Spleen (tissue), 11 donors: ENCODE results near the gene DACH1. TPM values are rescaled to one million over a fixed set of nuclear protein-coding genes. Genes with fewer than 3 reads are reported as not detected.

Source experiments
- DNase-seq: peaks from one replicate; pipeline ENCODE4 v3.0.0-alpha.2; 2020
- H3K27ac ChIP-seq, 8 donors: fragments of 200-600 bp; sonication (generic) in 7 of 8; 1 replicate in 4 of 8; 2 replicates in 4 of 8; pipeline versions ENCODE4 v1.5.0 to v1.8.0; 2016 to 2021; ENCODE audit warnings: inconsistent platforms in 4 of 8, mild to moderate bottlenecking in 4 of 8, moderate library complexity in 1 of 8
- H3K27me3 ChIP-seq, 7 donors: fragments of 200-600 bp; sonication (generic) in 6 of 7; replicated peaks in 1 of 7; 1 replicate in 4 of 7; 2 replicates in 3 of 7; pipeline versions ENCODE4 v1.5.0 to v1.8.0; 2016 to 2021; ENCODE audit warnings: inconsistent platforms in 3 of 7, mild to moderate bottlenecking in 1 of 7
- H3K36me3 ChIP-seq, 6 donors: fragments of 200-600 bp; sonication (generic) in 5 of 6; 1 replicate in 4 of 6; 2 replicates in 2 of 6; pipeline versions ENCODE4 v1.5.0 to v1.8.0; 2016 to 2021; ENCODE audit warnings: inconsistent platforms in 2 of 6
- H3K4me1 ChIP-seq, 6 donors: fragments of 200-600 bp; sonication (generic) in 5 of 6; 1 replicate in 3 of 6; 2 replicates in 3 of 6; pipeline versions ENCODE4 v1.5.0 to v1.8.0; 2016 to 2021; ENCODE audit warnings: inconsistent platforms in 3 of 6
- H3K4me3 ChIP-seq, 8 donors: fragments of 200-600 bp; sonication (generic) in 7 of 8; 1 replicate in 4 of 8; 2 replicates in 4 of 8; pipeline versions ENCODE4 v1.5.0 to v1.8.0; 2016 to 2021; ENCODE audit warnings: inconsistent platforms in 4 of 8, mild to moderate bottlenecking in 4 of 8, moderate library complexity in 2 of 8
- H3K9me3 ChIP-seq, 8 donors: fragments of 200-600 bp; sonication (generic) in 7 of 8; 1 replicate in 4 of 8; 2 replicates in 4 of 8; pipeline versions ENCODE4 v1.5.0 to v1.8.0; 2016 to 2021; ENCODE audit warnings: inconsistent platforms in 4 of 8
- CTCF ChIP-seq, 11 experiments: fragments of 200-600 bp in 7 of 11; fragments of 450-650 bp in 4 of 11; sonication (generic) in 4 of 11; IDR thresholded peaks in 8 of 11; conservative IDR thresholded peaks in 3 of 11; 1 replicate in 7 of 11; 2 replicates in 4 of 11; pipeline versions ENCODE4 v1.4.0 to v1.8.0; 2016 to 2021; ENCODE audit warnings: antibody characterized with exemption in 11 of 11, inconsistent platforms in 4 of 11, mild to moderate bottlenecking in 1 of 11
- POLR2A ChIP-seq, 3 donors: fragments of 450-650 bp; IDR thresholded peaks; one replicate each; pipeline ENCODE4 v1.5.1; 2017; ENCODE audit warnings: antibody characterized with exemption in 3 of 3, mild to moderate bottlenecking in 1 of 3
- POLR2AphosphoS5 ChIP-seq, 3 donors: sonication (generic); formaldehyde crosslinking; IDR thresholded peaks; one replicate each; pipeline ENCODE4 v1.5.1; 2017; ENCODE audit warnings: antibody characterized with exemption in 3 of 3
- WGBS, 5 donors: extraction: QIAGEN DNeasy Blood & Tissue Kit in 3 of 5; methylation state at CpG; one replicate each; pipeline versions ENCODE4 v1.1.5 to v1.1.7; 2013 to 2018; 5-methylcytosine and 5-hydroxymethylcytosine counted together
- intact Hi-C: fragments of 100-400 bp; cut with DNase I; formaldehyde crosslinking; loops from one replicate; pipeline ENCODE4 v1.15.0; 2023; ENCODE audit warnings: low total_unique reads
- polyA plus RNA-seq, 3 donors: library from polyadenylated mRNA; stranded (reverse); fragments of 200-250 nt; gene quantifications; one replicate each; pipeline ENCODE4 v1.2.1, GENCODE V29; 2013
- total RNA-seq, 7 donors: library from RNA; depleted of rRNA in 3 of 7; stranded (reverse); fragments of >200 nt in 3 of 7; fragmentation: NEBNext Ultra II Directional in 4 of 7; extraction: Animal tissue kit (Norgen Biotek cat#: 25700) in 4 of 7; gene quantifications; one replicate each; pipeline versions ENCODE4 v1.1.0 to v1.2.1, GENCODE V29; 2016 to 2021
- donor health status: healthy with polysubstance abuse.
- donor health status: DM: no; HTN: no; CAD: no; lungs with moderate emphysema.
- donor health status: DM: no; HTN: no; CAD: no.
- donor health status: Bipolar disorder and iron deficiency.
- donor health status: healthy.
- donor health status: DM: no; HTN: no; CAD: no.
- donor health status: DM: yes; HTN: yes; CAD: no.

The DACH1 gene
- total and polyA plus RNA-seq, 10 donors: 0.80 to 18.9 (median 11.4) TPM

- WGBS, 5 donors: 61 to 79% (median 78%) methylated on average over 4 of the region's 4 CpGs
- Histone ChIP-seq H3K4me1 (peaks cover 0 to 10% (median 0%) of the 10 kb centered on the region in 6 donors), H3K27ac (peak overlapping the region in 7 of 8 donors; percentile 42 to 71 (median 67)), H3K9me3 (no peaks in the 10 kb centered on the region), H3K36me3 (no peaks in the 10 kb centered on the region), H3K27me3 (no peaks in the 10 kb centered on the region), H3K4me3 (no peak overlapping the region)
- TF ChIP-seq POLR2AphosphoS5 (IDR thresholded peaks at IDR 0.05) (no peak), CTCF (IDR thresholded peaks at IDR 0.05 in 8 of 11, conservative IDR thresholded peaks at IDR 0.05 in 3 of 11) (no peak), POLR2A (IDR thresholded peaks at IDR 0.05) (no peak)
- intact Hi-C loops: no loop called here
- no peak for DNase-seq
Measured at GRCh38 chr13:71499944-71500514, 367.0 kb downstream of the DACH1 start.

- no peak for DNase-seq
- Histone ChIP-seq H3K27me3 (no peaks in the 10 kb centered on the region), H3K9me3 (no peaks in the 10 kb centered on the region), H3K4me3 (no peak overlapping the region), H3K4me1 (peaks cover 0 to 10% (median 0%) of the 10 kb centered on the region in 6 donors), H3K27ac (peak overlapping the region in 7 of 8 donors; percentile 42 to 71 (median 67)), H3K36me3 (no peaks in the 10 kb centered on the region)
- intact Hi-C loops: no loop called here
- TF ChIP-seq CTCF (IDR thresholded peaks at IDR 0.05 in 8 of 11, conservative IDR thresholded peaks at IDR 0.05 in 3 of 11) (no peak), POLR2AphosphoS5 (IDR thresholded peaks at IDR 0.05) (no peak), POLR2A (IDR thresholded peaks at IDR 0.05) (no peak)
- 60 to 76% (median 64%) methylated on average over 2 of the region's 2 CpGs for WGBS, 5 donors
Measured at GRCh38 chr13:71499235-71499634, 367.8 kb downstream of the DACH1 start.

GRCh38 chr13:71493189-71493588 is 373.8 kb downstream of the DACH1 start:
- 74 to 87% (median 81%) methylated on average over 2 of the region's 2 CpGs for WGBS, 5 donors
- no peak for TF ChIP-seq POLR2A (IDR thresholded peaks at IDR 0.05)
- Histone ChIP-seq H3K27me3 (no peaks in the 10 kb centered on the region), H3K4me1 (no peaks in the 10 kb centered on the region), H3K27ac (no peak overlapping the region), H3K36me3 (peaks cover 0 to 6% (median 0%) of the 10 kb centered on the region in 6 donors), H3K4me3 (no peak overlapping the region), H3K9me3 (peaks cover 0 to 5% (median 0%) of the 10 kb centered on the region in 8 donors)
- intact Hi-C loops: no loop called here
- DNase-seq: no peak

- Histone ChIP-seq H3K4me1 (no peaks in the 10 kb centered on the region), H3K4me3 (no peak overlapping the region), H3K27me3 (no peaks in the 10 kb centered on the region), H3K36me3 (peaks cover 0 to 6% (median 0%) of the 10 kb centered on the region in 6 donors), H3K9me3 (peaks cover 0 to 5% (median 0%) of the 10 kb centered on the region in 8 donors), H3K27ac (no peak overlapping the region)
- intact Hi-C loops: no loop called here
- TF ChIP-seq POLR2AphosphoS5 (IDR thresholded peaks at IDR 0.05) (no peak), CTCF (IDR thresholded peaks at IDR 0.05 in 8 of 11, conservative IDR thresholded peaks at IDR 0.05 in 3 of 11) (no peak), POLR2A (IDR thresholded peaks at IDR 0.05) (no peak)
- DNase-seq: no peak
Measured at GRCh38 chr13:71492346-71492871, 374.6 kb downstream of the DACH1 start.
